Activated CD4-positive, alpha-beta memory T cell treated with anti-CD3 and anti-CD28 coated beads, Interleukin-2, amount 10 ng/mL, durations not matched to agents 7 days and 5 days (primary cell): ENCODE measurements around the gene FMO2. TPM values are rescaled to one million over a fixed set of nuclear protein-coding genes. Genes with fewer than 3 reads are reported as not detected.

Experiments
- CTCF ChIA-PET: fragments of 350-600 bp; sonication (Branson Sonifier 250); formaldehyde crosslinking; loops from one replicate; lab custom pipeline; 2021; ENCODE audit warnings: antibody characterized with exemption, inconsistent platforms; lab: Charles Lee
- POLR2A ChIA-PET: fragments of 350-600 bp; sonication (Branson Sonifier 250); formaldehyde crosslinking; loops from one replicate; lab custom pipeline; 2021; ENCODE audit warnings: antibody characterized with exemption; lab: Charles Lee
- DNase-seq: peaks from one replicate; pipeline ENCODE4 v3.0.0-alpha.2; 2020
- H3K27ac Mint-ChIP-seq: one replicate; pipeline ENCODE4 v1.8.0; 2021; ENCODE audit warnings: mild to moderate bottlenecking, mixed read lengths
- H3K27me3 Mint-ChIP-seq: one replicate; pipeline ENCODE4 v1.8.0; 2021; ENCODE audit warnings: mixed read lengths
- H3K36me3 Mint-ChIP-seq: one replicate; pipeline ENCODE4 v1.8.0; 2021; ENCODE audit warnings: low read depth, mixed read lengths
- H3K4me1 Mint-ChIP-seq: one replicate; pipeline ENCODE4 v1.8.0; 2021; ENCODE audit warnings: mixed read lengths
- H3K4me3 Mint-ChIP-seq: one replicate; pipeline ENCODE4 v1.8.0; 2021; ENCODE audit warnings: mild to moderate bottlenecking, mixed read lengths
- H3K9me3 Mint-ChIP-seq: one replicate; pipeline ENCODE4 v1.8.0; 2021; ENCODE audit warnings: mixed read lengths
- total RNA-seq, 2 experiments: library from RNA; stranded (reverse); gene quantifications; one replicate each; pipeline ENCODE4 v1.2.3, GENCODE V29; 2021

FMO2 gene
- total RNA-seq, 2 experiments from 2014 or later = not detected

GRCh38 chr1:171258429-171258828, 73.3 kb downstream of the FMO2 start:
- ChIA-PET POLR2A (no interaction called here), CTCF (interaction anchor here (2.3 kb wide), 1 partner anchor 13 kb away, joined by 10 read pairs; no protein-coding TSS in a partner anchor)
- no peak overlapping the region for H3K4me3 Mint-ChIP-seq
- H3K36me3 Mint-ChIP-seq = no peaks in the 10 kb centered on the region
- H3K27me3 Mint-ChIP-seq = peaks cover 9% of the 10 kb centered on the region
- H3K27ac Mint-ChIP-seq = no peak overlapping the region
- no peaks in the 10 kb centered on the region for H3K4me1 Mint-ChIP-seq
- DNase-seq = no peak
- H3K9me3 Mint-ChIP-seq = no peaks in the 10 kb centered on the region

- Mint-ChIP-seq H3K27me3 (peaks cover 9% of the 10 kb centered on the region), H3K4me1 (no peaks in the 10 kb centered on the region), H3K36me3 (no peaks in the 10 kb centered on the region), H3K27ac (no peak overlapping the region), H3K9me3 (no peaks in the 10 kb centered on the region), H3K4me3 (no peak overlapping the region)
- ChIA-PET CTCF (no interaction called here), POLR2A (no interaction called here)
- no peak for DNase-seq
Measured at GRCh38 chr1:171258943-171259342, 73.8 kb downstream of the FMO2 start.

Other genes starting within 250 kb of the FMO2 start
- gene MROH9, start 249.8 kb upstream of the FMO2 start, total RNA-seq = not detected
- gene FMO3, start 94.4 kb upstream of the FMO2 start, total RNA-seq = not detected
- gene FMO1, start 63.2 kb downstream of the FMO2 start, total RNA-seq = not detected
- 1 to 10 TPM; 1.2 to 1.8 TPM for gene FMO4, start 128.9 kb downstream of the FMO2 start, total RNA-seq